SU-DHL-6 (cell line): ENCODE data around the gene ZNF283.

ENCODE experiments used
- CTCF ChIP-seq: fragments of 200-600 bp; sonication (generic); IDR thresholded peaks from one replicate; pipeline ENCODE4 v1.5.1; 2017; ENCODE audit warnings: antibody characterized with exemption, mild to moderate bottlenecking, low read length, moderate library complexity; ENCODE audit not compliant: insufficient read depth, poor library complexity, severe bottlenecking
- EZH2phosphoT487 ChIP-seq: fragments of 200-600 bp; sonication (generic), shearing (Covaris generic); conservative IDR thresholded peaks from 2 replicates; pipeline ENCODE4 v1.6.1; 2018; ENCODE audit warnings: mild to moderate bottlenecking, antibody characterized with exemption, low read length, moderate library complexity, mixed read lengths

- no peak for TF ChIP-seq CTCF
- no peak for TF ChIP-seq EZH2phosphoT487
These were observed 29.0 kb upstream of the ZNF283 start for GRCh38 chr19:43798026-43798545.
